ENCODE data around the gene ZNF23. TPM values are rescaled to one million over a fixed set of nuclear protein-coding genes. Genes with fewer than 3 reads are reported as not detected.

ZNF23 gene
- total RNA-seq, 2 experiments from 2014 or later = 10.4 to 11.1 TPM

GRCh38 chr16:71449020-71449419 is 13.0 kb downstream of the ZNF23 start:
- H3K36me3 Mint-ChIP-seq (ENCODE audit: low read depth) = peaks cover 68% of the 10 kb centered on the region

GRCh38 chr16:71448274-71448866 is 13.7 kb downstream of the ZNF23 start:
- no peak for TF ChIP-seq CTCF (IDR thresholded peaks at IDR 0.05)
- CTCF ChIA-PET = no interaction called here
- intact Hi-C loops (cut with micrococcal nuclease) = no loop called here
- Mint-ChIP-seq H3K4me3 (no peak overlapping the region), H3K4me1 (ENCODE audit: low read depth) (no peaks in the 10 kb centered on the region), H3K36me3 (ENCODE audit: low read depth) (peaks cover 62% of the 10 kb centered on the region), H3K27me3 (no peaks in the 10 kb centered on the region), H3K9me3 (peaks cover 58% of the 10 kb centered on the region), H3K27ac (no peak overlapping the region)
- ATAC-seq (no peak), DNase-seq (no peak)
- POLR2A ChIA-PET = no interaction called here

More at GRCh38 chr16:71449020-71449419, 13.0 kb downstream of the ZNF23 start:
- DNase-seq (no peak), ATAC-seq (no peak)
- H3K27ac Mint-ChIP-seq = no peak overlapping the region
- ChIA-PET POLR2A (no interaction called here), CTCF (interaction anchor here (1.5 kb wide), 1 partner anchor 50 kb away, joined by 4 read pairs; no protein-coding TSS in a partner anchor)
- no peaks in the 10 kb centered on the region for H3K4me1 Mint-ChIP-seq (ENCODE audit: low read depth)
- no peak overlapping the region for H3K4me3 Mint-ChIP-seq
- TF ChIP-seq CTCF (IDR thresholded peaks at IDR 0.05) = no peak
- H3K27me3 Mint-ChIP-seq = no peaks in the 10 kb centered on the region
- H3K9me3 Mint-ChIP-seq = peaks cover 54% of the 10 kb centered on the region
- intact Hi-C loops (cut with micrococcal nuclease) = no loop called here

- peaks cover 16% of the 10 kb centered on the region for H3K36me3 Mint-ChIP-seq (ENCODE audit: low read depth)
- TF ChIP-seq CTCF (IDR thresholded peaks at IDR 0.05) = no peak
- ChIA-PET CTCF (no interaction called here), POLR2A (no interaction called here)
- no peak overlapping the region for H3K4me3 Mint-ChIP-seq
- H3K9me3 Mint-ChIP-seq = peaks cover 29% of the 10 kb centered on the region
- intact Hi-C loops (cut with micrococcal nuclease) = no loop called here
- DNase-seq = no peak
- no peak overlapping the region for H3K27ac Mint-ChIP-seq
- no peaks in the 10 kb centered on the region for H3K4me1 Mint-ChIP-seq (ENCODE audit: low read depth)
- peaks cover 10% of the 10 kb centered on the region for H3K27me3 Mint-ChIP-seq
- no peak for ATAC-seq
Observed at GRCh38 chr16:71443714-71444113, 18.3 kb downstream of the ZNF23 start.

GRCh38 chr16:71442051-71442440 is 20.0 kb downstream of the ZNF23 start, which contains the start of gene TLE7:
TSS of gene TLE7 (minus strand) at chr16:71442054. CDS start at chr16:71433324, 8,730 bp downstream.
- Mint-ChIP-seq H3K9me3 (peaks cover 17% of the 10 kb centered on the region), H3K27me3 (peaks cover 13% of the 10 kb centered on the region), H3K36me3 (ENCODE audit: low read depth) (peaks cover 3% of the 10 kb centered on the region), H3K27ac (no peak within 1 kb of the TSS), H3K4me1 (ENCODE audit: low read depth) (no peaks in the 10 kb centered on the region), H3K4me3 (no peak within 1 kb of the TSS)
- ChIA-PET CTCF (no interaction called here), POLR2A (no interaction called here)
- TF ChIP-seq CTCF (IDR thresholded peaks at IDR 0.05) = no peak
- ATAC-seq = no peak
- DNase-seq = no peak
- intact Hi-C loops (cut with micrococcal nuclease) = no loop called here

- Mint-ChIP-seq H3K27me3 (peaks cover 13% of the 10 kb centered on the region), H3K36me3 (ENCODE audit: low read depth) (peaks cover 3% of the 10 kb centered on the region), H3K4me3 (no peak overlapping the region), H3K4me1 (ENCODE audit: low read depth) (no peaks in the 10 kb centered on the region), H3K9me3 (peaks cover 17% of the 10 kb centered on the region), H3K27ac (no peak overlapping the region)
- peak; percentile 82 for TF ChIP-seq CTCF (IDR thresholded peaks at IDR 0.05)
- intact Hi-C loops (cut with micrococcal nuclease) = no loop called here
- ChIA-PET CTCF (no interaction called here), POLR2A (no interaction called here)
- DNase-seq (peak; percentile 44), ATAC-seq (no peak)
Observed at GRCh38 chr16:71441348-71442050, 20.5 kb downstream of the ZNF23 start.

All from activated CD8-positive, alpha-beta T cell treated with anti-CD3 and anti-CD28 coated beads for 36 hours (primary cell).